SJSA1 (cell line): Measurements from ENCODE around the gene ABLIM3. TPM values are rescaled to one million over a fixed set of nuclear protein-coding genes. Genes with fewer than 3 reads are reported as not detected.

Experiments used
- DNase-seq, 2 experiments: peaks; one replicate each; pipeline ENCODE4 v3.0.0-alpha.2; 2015 to 2020; ENCODE audit warnings: low spot score in 2 of 2, low read depth in 1 of 2
- H3K27ac ChIP-seq: fragments of 250-450 bp; sonication (Bioruptor Pico); 2 replicates; pipeline ENCODE4 v1.5.1; 2020; ENCODE audit warnings: mild to moderate bottlenecking, moderate library complexity
- H3K27me3 ChIP-seq: fragments of 250-450 bp; sonication (Bioruptor Pico); replicated peaks from 2 replicates; pipeline ENCODE4 v1.5.1; 2020; ENCODE audit warnings: mild to moderate bottlenecking, moderate library complexity
- H3K36me3 ChIP-seq: fragments of 250-450 bp; sonication (Bioruptor Pico); 2 replicates; pipeline ENCODE4 v1.5.1; 2020; ENCODE audit warnings: mild to moderate bottlenecking
- H3K4me1 ChIP-seq: fragments of 250-450 bp; sonication (Bioruptor Pico); replicated peaks from 2 replicates; pipeline ENCODE4 v1.6.1; 2021; ENCODE audit warnings: mild to moderate bottlenecking
- H3K4me3 ChIP-seq: fragments of 250-450 bp; sonication (Bioruptor Pico); 2 replicates; pipeline ENCODE4 v1.5.1; 2020; ENCODE audit warnings: mild to moderate bottlenecking
- H3K9me3 ChIP-seq: fragments of 250-450 bp; sonication (Bioruptor Pico); replicated peaks from 2 replicates; pipeline ENCODE4 v1.5.1; 2020; ENCODE audit warnings: mild to moderate bottlenecking
- total RNA-seq: library from RNA; depleted of rRNA; stranded (reverse); fragments of >200 nt; shearing (Covaris generic); gene quantifications from 2 replicates; pipeline ENCODE4 v1.2.3, GENCODE V29; 2014

Gene ABLIM3
- total RNA-seq, 1 experiment from 2014 or later: 32.8 TPM

GRCh38 chr5:149213264-149213880 is 72.1 kb downstream of the ABLIM3 start:
- Histone ChIP-seq H3K27ac (peak overlapping the region; percentile 73), H3K4me3 (no peak overlapping the region), H3K36me3 (peaks cover 40% of the 10 kb centered on the region), H3K9me3 (no peaks in the 10 kb centered on the region), H3K27me3 (no peaks in the 10 kb centered on the region), H3K4me1 (peaks cover 58% of the 10 kb centered on the region)
- DNase-seq: no peak

- Histone ChIP-seq H3K9me3 (no peaks in the 10 kb centered on the region), H3K36me3 (peaks cover 53% of the 10 kb centered on the region), H3K4me1 (peaks cover 43% of the 10 kb centered on the region), H3K27ac (no peak overlapping the region), H3K27me3 (no peaks in the 10 kb centered on the region), H3K4me3 (no peak overlapping the region)
- no peak for DNase-seq
These were observed 74.3 kb downstream of the ABLIM3 start for GRCh38 chr5:149215478-149216090.

GRCh38 chr5:149216496-149216895 is 75.2 kb downstream of the ABLIM3 start:
- Histone ChIP-seq H3K9me3 (no peaks in the 10 kb centered on the region), H3K27me3 (no peaks in the 10 kb centered on the region), H3K4me3 (no peak overlapping the region), H3K4me1 (peaks cover 43% of the 10 kb centered on the region), H3K27ac (no peak overlapping the region), H3K36me3 (peaks cover 55% of the 10 kb centered on the region)
- no peak for DNase-seq

GRCh38 chr5:149217096-149217802 is 76.0 kb downstream of the ABLIM3 start:
- Histone ChIP-seq H3K36me3 (peaks cover 55% of the 10 kb centered on the region), H3K4me3 (no peak overlapping the region), H3K27ac (no peak overlapping the region), H3K27me3 (no peaks in the 10 kb centered on the region), H3K9me3 (no peaks in the 10 kb centered on the region), H3K4me1 (peaks cover 43% of the 10 kb centered on the region)
- DNase-seq: no peak

- Histone ChIP-seq H3K4me1 (peaks cover 43% of the 10 kb centered on the region), H3K4me3 (no peak overlapping the region), H3K27me3 (no peaks in the 10 kb centered on the region), H3K9me3 (no peaks in the 10 kb centered on the region), H3K27ac (no peak overlapping the region), H3K36me3 (peaks cover 57% of the 10 kb centered on the region)
- no peak for DNase-seq
These were observed 76.5 kb downstream of the ABLIM3 start for GRCh38 chr5:149217803-149218155.

- H3K27ac ChIP-seq: no peak overlapping the region
- no peaks in the 10 kb centered on the region for H3K27me3 ChIP-seq
- no peak for DNase-seq
- H3K9me3 ChIP-seq: no peaks in the 10 kb centered on the region
- peaks cover 37% of the 10 kb centered on the region for H3K4me1 ChIP-seq
- no peak overlapping the region for H3K4me3 ChIP-seq
- peaks cover 66% of the 10 kb centered on the region for H3K36me3 ChIP-seq
These were observed 78.3 kb downstream of the ABLIM3 start for GRCh38 chr5:149219584-149219983.

GRCh38 chr5:149220750-149221149 is 79.5 kb downstream of the ABLIM3 start:
- Histone ChIP-seq H3K4me1 (peaks cover 30% of the 10 kb centered on the region), H3K27ac (peak overlapping the region; percentile 31), H3K27me3 (no peaks in the 10 kb centered on the region), H3K4me3 (no peak overlapping the region), H3K36me3 (peaks cover 64% of the 10 kb centered on the region), H3K9me3 (no peaks in the 10 kb centered on the region)
- DNase-seq: no peak

- Histone ChIP-seq H3K27ac (peak overlapping the region; percentile 31), H3K9me3 (no peaks in the 10 kb centered on the region), H3K36me3 (peaks cover 60% of the 10 kb centered on the region), H3K27me3 (no peaks in the 10 kb centered on the region), H3K4me3 (no peak overlapping the region), H3K4me1 (peaks cover 28% of the 10 kb centered on the region)
- DNase-seq: peak in 1 of 2 experiments; percentile 77
These were observed 80.0 kb downstream of the ABLIM3 start for GRCh38 chr5:149221326-149221725.

- H3K4me3 ChIP-seq: no peak overlapping the region
- peak in 1 of 2 experiments; percentile 71 for DNase-seq
These were observed 80.5 kb downstream of the ABLIM3 start for GRCh38 chr5:149221731-149222342.

GRCh38 chr5:149223081-149223848 is 82.0 kb downstream of the ABLIM3 start:
- H3K4me1 ChIP-seq: peaks cover 47% of the 10 kb centered on the region
- no peaks in the 10 kb centered on the region for H3K27me3 ChIP-seq
- no peak overlapping the region for H3K27ac ChIP-seq
- DNase-seq: no peak
- no peaks in the 10 kb centered on the region for H3K9me3 ChIP-seq
- H3K4me3 ChIP-seq: no peak overlapping the region
- peaks cover 42% of the 10 kb centered on the region for H3K36me3 ChIP-seq

More at GRCh38 chr5:149221731-149222342, 80.5 kb downstream of the ABLIM3 start:
- H3K27me3 ChIP-seq: no peaks in the 10 kb centered on the region
- peaks cover 33% of the 10 kb centered on the region for H3K4me1 ChIP-seq
- H3K27ac ChIP-seq: peak overlapping the region; percentile 31
- no peaks in the 10 kb centered on the region for H3K9me3 ChIP-seq
- H3K36me3 ChIP-seq: peaks cover 57% of the 10 kb centered on the region

GRCh38 chr5:149224282-149224681 is 83.0 kb downstream of the ABLIM3 start:
- no peaks in the 10 kb centered on the region for H3K27me3 ChIP-seq
- no peak overlapping the region for H3K27ac ChIP-seq
- no peaks in the 10 kb centered on the region for H3K9me3 ChIP-seq
- H3K4me1 ChIP-seq: peaks cover 57% of the 10 kb centered on the region
- H3K36me3 ChIP-seq: peaks cover 33% of the 10 kb centered on the region
- no peak overlapping the region for H3K4me3 ChIP-seq
- no peak for DNase-seq

GRCh38 chr5:149227168-149227826 is 86.0 kb downstream of the ABLIM3 start:
- Histone ChIP-seq H3K4me3 (no peak overlapping the region), H3K36me3 (peaks cover 35% of the 10 kb centered on the region), H3K9me3 (no peaks in the 10 kb centered on the region), H3K27ac (peak overlapping the region; percentile 40), H3K27me3 (no peaks in the 10 kb centered on the region), H3K4me1 (peaks cover 38% of the 10 kb centered on the region)
- peak; percentile 58 to 69 for DNase-seq
